ENCODE measurements around the gene CHST15.

DNA sequence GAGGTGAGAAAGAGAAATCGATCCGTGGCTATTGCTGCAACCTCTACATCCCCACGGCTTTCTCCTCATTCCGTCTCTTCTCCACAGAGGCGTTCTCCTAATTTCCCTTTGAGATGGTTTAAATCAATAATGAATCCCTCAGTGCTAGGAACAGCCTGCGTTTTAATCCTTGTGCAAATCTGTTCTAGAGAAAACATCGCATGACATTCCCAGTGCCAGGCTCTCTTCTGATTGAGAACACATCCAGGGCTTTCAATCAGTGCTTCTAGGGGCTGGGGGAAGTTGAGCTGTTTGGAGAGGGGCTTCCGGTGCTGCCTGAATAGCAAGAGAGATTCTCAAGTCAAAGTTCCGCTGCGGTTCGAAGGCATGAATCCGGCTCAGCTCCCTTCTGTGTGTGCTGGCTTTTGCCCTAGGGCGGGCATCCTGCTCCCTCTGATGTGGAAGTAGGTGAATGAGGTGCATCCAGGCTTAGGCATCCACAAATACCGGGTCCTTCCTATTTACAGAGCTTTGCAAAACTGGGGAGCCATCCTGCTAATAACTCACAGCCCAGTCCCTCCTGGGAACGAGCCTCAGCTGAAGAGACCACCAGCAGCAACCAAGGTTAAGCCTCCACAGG is 62.8 kb downstream of the CHST15 start:
- TF ChIP-seq, protein P1, sequence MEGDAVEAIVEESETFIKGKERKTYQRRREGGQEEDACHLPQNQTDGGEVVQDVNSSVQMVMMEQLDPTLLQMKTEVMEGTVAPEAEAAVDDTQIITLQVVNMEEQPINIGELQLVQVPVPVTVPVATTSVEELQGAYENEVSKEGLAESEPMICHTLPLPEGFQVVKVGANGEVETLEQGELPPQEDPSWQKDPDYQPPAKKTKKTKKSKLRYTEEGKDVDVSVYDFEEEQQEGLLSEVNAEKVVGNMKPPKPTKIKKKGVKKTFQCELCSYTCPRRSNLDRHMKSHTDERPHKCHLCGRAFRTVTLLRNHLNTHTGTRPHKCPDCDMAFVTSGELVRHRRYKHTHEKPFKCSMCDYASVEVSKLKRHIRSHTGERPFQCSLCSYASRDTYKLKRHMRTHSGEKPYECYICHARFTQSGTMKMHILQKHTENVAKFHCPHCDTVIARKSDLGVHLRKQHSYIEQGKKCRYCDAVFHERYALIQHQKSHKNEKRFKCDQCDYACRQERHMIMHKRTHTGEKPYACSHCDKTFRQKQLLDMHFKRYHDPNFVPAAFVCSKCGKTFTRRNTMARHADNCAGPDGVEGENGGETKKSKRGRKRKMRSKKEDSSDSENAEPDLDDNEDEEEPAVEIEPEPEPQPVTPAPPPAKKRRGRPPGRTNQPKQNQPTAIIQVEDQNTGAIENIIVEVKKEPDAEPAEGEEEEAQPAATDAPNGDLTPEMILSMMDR (IDR thresholded peaks at IDR 0.05) = no peak
- TF ChIP-seq POLR2A (IDR thresholded peaks at IDR 0.05) = no peak

All from vagina (tissue), 2 donors.